Epidermal melanocyte (primary cell): ENCODE data around the gene OMA1.
"Not testable (repeated sequence)": the region's sequence is repeated elsewhere in the genome, so short reads cannot be mapped to it uniquely, and the experiment has no call there.

Experiments
- DNase-seq: peaks from one replicate; pipeline ENCODE4 v3.0.0; 2011; ENCODE audit warnings: low spot score; ENCODE audit not compliant: insufficient read length

The OMA1 gene

DNA sequence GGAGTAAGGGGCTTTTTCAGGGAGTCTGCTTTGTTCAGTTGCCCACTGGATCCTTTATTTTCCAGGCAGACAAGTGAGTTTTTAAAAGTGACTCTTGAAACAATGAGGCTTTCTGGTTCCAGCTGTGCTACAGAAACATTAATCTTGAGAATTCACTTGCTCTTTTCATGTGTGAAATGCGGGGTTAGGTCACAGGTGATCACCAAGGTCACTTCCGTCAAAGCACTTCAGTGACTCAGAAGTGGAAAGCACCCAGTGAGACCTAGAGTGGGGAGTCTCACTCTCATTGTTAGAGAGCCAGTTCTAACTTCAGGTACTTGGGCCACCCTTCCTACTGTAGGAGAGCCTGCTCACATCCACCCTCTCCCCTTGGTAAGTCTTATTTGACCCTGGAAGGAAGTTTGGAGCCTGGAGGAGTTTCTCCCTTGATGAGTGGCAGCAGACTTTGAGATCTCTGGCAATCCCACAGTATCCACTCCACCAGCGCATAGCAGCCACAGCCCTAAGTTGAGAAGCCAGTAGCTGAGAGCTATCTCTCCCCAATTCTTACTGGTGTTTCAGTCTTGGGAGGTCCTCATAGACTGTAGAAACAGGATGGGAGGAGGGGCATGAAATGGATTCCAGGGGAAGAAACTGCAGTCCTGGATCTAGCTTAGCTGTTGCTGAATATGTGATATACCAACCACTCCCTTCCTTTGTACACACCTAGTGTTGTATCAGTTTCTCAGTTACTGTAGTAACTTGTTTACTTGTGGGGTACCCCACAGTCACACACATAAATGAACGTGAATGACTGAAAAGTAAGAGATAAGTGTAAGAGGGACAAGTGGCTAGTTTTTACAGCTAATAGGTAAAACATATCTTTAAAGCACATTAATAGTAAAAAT, 27.4 kb upstream of the OMA1 start:
- DNase-seq = no peak

DNA sequence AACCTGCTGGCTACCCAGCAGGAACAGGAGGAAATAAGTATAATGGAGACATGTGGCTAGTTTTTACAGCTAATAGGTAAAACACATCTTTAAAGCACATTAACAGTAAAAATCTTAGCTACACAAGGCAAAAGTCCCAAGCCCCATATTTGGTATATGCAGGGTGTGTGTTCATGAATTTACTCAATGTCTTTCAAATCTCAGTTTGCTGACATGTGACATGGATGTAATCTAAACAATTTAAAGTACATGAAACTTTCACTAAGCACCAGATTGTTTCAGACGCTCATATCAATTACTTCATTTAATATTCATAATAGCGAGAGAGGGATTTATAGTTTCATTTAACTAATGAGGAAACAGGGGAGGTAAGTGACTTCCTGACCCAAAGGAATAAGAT, 26.6 kb upstream of the OMA1 start:
- no peak for DNase-seq

DNA sequence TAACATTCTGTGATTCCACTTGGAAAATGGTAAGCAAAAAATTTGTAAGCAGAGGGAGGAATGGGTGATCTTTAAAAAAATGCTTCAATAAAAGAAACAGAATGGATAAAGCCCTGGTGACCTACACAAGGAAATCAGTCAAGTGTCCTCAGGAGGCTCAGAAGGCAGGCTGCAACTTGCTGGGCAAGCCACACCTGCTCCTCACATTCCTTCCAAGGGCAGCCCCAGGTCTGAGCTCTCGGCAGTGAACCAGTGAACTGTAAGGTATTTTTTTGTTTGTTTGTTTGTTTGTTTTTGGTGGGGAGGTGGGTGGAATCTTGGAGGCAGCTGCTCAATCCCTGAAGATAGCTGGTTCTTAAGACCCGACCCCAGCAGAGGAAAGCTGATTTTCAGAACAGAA, 26.2 kb upstream of the OMA1 start:
- DNase-seq = no peak

DNA sequence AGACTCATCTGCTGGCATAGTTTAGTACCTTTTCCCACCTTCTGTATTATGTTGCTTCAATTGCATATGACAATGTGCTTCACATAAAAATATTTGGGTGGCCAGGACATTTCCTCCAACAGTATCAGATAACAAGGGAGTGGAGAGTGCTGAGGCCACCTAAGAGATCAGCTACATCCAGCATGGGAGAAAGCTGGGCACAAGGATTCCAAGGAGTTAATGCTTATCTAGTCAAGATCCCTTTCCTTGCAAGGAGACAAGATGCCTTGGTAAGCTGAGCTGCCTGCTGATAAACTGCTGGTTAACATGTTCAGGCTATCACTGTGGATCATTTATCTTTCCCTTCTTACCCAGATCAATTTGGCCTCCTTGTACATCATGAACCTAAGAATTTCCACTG, 25.1 kb upstream of the OMA1 start:
- DNase-seq = no peak

DNA sequence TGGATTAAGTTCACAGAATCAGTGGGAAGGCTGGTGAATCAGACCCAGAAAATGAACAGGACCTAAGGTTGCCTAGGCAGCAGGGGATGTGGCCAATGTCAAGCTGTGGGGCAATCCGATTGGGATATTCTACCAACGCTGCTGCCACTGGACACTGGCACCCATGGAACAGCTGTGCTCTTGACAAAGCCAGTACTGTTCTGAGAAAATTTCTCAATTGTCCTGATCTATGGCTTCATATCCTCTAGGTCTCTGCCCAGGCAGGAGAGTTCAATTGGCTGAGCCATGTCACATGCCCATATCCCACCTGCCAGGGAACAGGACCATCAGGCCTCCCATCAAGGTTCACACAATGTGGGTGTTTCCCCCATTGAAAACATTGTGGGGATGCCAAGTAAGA, 24.3 kb upstream of the OMA1 start:
- DNase-seq = no peak

DNA sequence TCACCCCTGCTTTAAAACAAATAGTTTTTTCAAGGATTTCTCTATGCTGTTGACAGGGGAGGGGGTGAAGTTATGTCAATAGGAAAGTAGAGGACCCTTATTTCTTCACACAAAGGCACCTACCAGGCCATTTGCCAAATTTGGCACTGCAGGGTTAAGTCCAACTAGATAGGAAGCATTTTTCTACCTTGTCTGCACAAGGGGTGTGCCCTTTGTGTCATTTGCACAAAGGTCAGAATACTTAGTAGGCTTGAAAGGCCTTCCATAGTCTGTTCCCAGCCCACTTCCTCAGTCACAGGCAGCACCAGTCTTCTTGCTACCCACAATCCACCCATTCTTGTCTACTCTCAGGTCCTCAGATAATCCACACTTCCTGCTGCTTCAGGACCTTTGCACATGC, 23.6 kb upstream of the OMA1 start:
- DNase-seq = no peak

DNA sequence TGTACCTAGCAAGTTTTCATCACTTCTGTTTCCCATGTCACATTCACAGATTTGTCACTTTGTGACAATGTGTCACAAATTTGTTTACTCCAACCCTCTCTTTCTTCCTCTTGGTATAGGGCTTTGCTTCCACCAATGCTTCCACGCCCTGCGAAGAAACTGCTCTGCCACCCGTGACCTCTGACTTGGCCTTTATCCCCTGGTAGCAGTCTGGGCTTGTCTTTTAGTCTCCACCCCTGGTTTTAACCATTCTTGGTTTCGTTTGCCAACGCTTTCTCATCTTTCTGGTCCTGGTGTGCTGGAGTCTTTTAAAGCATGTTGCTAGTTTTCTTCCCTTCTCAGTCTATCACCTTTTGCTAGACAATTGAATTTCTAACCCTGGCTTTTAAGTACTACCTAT, 22.4 kb upstream of the OMA1 start:
- no peak for DNase-seq

DNA sequence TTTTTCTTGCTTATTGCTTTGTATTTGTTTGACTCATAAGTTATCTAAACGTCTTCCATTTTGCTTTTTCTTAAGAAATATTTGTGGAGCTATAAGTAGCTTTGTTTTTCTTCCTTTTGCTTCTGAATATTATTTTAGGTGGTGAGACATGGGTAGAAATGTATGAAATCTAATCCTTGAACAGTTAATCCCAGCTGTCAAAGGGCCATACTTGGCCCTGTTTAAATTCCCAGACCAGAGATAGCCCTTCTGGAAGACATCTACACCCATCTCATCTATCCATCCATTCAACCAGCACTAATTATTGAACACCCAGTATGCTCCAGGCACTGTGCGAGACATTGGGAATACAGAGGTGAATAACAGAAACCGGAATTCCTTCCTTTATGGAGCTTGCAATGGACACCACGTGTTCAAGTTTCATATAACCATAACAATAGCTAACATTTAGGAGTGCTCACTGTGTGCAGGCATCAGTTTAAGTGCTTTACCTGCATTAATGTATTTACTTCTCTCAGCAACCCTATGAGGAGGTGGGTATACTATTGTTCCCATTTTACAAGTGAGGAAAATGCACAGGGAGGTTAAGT, 21.8 kb upstream of the OMA1 start:
- DNase-seq = no peak

DNA sequence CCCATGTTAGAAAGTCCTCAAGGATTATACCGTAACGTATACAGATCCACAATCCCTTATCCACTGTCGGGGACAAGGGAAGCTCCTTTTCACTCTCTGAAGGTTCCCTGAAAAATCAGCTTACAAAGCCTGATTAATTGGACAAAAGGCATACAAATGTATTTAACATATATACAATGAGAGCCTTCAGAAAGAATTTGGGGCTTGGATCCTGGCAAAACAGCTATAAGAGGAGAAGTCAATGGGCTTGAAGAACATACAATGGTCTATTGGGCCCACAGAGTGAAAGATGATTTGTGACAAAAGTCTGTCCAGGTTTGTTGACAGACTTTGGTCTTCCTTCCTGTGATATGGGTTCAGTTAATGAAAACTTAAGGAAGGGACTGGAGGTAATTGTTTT, 19.8 kb upstream of the OMA1 start:
- no peak for DNase-seq

DNA sequence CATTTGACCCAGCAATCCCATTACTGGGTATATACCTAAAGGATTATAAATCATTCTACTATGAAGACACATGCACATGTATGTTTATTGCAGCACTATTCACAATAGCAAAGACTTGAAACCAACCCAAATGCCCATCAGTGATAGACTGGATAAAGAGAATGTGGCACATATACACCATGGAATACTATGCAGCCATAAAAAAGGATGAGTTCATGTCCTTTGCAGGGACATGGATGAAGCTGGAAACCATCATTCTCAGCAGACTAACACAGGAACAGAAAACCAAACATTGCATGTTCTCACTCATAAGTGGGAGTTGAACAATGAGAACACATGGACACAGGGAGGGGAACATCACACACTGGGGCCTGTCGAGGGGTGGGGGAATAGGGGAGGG, 17.2 kb upstream of the OMA1 start:
- not testable (repeated sequence) for DNase-seq

DNA sequence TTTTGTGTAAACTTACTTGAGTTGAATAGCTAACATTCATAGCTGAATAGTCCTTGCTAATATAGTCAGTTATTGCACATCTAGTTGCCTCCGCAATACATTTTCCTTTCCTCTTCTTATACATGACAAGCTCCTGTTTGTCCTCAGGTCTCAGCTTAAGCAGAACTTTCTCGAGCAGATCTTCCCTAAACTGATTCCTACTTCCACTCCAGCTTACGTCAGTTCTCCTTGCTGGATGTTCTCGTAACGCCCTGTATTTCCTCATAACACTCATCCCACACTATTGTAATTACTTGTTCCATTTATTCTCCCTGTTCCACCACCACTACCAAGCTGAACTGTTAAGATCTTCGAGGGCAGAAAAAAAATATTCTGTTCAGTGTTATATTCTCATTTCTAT, 15.1 kb upstream of the OMA1 start:
- DNase-seq = no peak

DNA sequence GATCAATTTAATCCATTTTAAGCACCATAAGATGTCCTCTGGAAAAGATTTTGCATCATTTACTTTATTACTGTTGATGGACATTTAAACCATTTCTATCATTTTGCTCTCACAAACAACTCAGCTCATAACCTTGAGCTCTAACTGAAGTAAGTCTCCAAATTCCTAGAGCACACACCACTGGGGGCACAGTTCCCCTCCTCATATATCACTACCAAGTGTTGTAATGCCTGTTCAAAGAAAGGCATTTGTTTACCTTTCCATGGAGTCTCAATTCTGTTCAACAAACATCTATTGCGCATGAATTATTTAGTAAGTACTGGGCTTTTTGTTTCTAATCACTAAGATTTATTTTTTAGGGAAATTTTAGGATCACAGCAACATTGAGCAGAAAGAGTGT, 8.9 kb upstream of the OMA1 start:
- DNase-seq = no peak

DNA sequence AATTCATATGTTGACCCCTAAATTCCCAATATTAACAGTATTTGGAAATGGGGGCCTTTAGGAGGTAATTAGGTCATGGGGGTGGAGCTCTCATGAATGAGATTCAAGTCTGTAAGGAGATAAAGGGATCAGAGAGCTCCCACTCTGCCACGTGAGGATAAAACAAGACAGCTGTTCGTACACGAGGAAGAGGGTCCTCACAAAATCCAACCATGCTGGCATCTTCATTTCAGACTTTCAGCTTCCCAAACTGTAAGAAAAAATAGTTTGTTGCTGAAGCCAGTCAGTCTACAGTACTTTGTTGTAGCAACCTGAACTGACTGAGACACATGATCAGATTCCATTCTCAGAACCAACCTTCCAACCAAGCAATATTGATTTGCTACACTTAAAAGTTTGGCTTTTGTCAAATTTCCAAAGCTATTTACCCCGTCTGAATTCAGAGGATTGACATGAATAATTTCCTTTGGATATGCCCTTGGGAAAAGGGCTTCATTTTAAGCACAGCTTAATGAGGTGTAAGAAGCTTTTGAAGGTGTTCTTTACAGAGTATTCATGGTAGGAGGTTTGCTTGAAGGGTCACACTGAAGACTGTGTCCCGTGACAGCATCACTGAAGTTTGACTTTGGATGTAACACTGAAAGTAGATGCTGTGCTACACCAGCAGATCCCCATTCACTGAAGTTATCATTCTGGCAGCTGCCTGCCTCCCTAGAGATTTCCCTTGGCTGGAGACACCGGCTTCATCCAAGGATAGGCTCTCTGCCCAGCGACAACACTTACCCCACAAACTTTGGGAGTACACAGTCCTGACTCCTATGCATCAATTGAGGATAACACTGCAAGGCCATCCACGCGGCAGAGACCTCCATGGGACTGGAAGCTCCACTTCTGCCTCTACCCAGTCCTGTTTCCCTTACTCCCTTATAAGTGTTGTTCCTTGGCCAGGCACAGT, 4.9 kb upstream of the OMA1 start:
- DNase-seq = no peak

DNA sequence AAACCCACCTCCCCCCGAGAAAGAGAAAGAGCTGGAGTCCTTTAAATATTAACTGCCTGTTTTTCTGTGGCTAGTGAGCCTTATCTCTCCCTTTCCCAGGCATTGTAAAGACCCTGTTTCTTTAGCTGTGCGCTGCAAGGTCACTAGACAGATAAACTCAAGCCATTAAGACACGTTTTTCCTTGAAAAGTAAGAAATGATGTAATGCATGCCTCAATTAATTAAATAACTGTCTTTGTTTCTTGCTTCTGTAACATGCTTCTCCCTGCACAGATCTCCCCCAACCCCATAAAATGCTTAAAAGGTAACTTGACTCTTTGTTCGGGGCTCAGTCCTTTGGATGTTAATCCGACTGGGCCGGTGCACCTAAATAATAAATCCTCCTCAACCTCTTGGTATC, 2.8 kb upstream of the OMA1 start:
- DNase-seq = not testable (repeated sequence)

DNA sequence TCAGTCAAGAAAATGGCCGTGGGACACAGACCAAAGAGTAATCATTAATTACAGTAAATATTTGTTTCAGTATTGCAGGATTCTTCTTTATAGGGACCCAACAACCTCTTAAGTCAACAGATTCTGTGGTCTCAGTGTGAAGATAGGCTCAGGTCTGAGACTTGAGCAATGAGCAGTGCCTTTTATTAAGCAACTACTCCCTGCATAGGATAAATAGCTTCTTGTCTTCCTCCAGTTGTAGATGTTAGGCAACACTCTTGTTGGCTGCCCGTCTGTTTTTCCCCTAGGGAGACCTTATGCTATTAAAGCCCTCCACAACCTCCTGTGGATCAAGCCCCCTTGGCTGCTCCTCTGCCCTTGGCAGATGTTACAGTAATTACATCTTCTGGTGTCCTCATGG, 1.8 kb upstream of the OMA1 start:
- no peak for DNase-seq

DNA sequence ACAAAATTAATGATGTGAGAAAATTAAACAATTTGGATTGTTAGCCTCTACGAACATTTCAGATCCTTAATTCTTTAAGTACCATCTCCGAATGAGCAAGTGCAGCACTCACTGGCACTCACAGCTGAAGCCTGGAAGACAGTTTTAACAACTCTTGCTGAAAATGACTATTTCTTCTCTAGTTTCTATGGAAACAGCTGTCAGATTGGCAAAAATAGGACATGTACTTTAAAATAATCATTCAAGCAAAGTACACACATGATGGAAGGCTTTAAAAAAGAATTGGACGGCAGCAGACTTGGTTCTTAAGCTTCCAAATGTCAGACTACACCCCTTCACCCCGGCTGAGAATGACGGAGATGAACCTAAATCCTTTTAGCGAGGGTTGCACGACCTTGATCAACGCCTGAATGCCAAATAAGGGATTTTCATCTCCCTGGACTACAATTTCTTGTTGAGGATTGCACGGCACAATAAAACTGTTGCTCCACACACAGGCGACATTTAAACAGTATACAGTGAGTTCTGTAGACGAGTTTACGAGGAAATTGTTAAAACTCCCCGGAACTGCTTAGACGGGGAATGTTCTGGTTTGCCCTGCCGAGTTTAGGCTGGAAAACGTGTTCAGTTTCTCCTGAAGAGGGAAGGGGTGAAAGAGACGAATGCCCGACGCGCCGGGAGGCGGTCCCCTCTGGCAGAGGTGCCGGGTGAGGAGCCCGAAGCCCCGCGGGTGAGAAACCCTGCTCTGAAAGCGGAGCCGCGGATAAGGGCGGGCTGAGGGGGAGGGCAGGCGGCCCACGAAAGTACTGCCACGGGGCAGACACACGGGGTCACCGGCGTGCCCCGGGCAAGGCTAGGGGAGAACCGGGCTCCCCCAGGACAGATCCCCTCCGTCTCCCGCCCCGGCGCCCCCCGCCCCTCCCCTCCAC, 671 bp downstream of the OMA1 start:
- DNase-seq = peak; percentile 25

DNA sequence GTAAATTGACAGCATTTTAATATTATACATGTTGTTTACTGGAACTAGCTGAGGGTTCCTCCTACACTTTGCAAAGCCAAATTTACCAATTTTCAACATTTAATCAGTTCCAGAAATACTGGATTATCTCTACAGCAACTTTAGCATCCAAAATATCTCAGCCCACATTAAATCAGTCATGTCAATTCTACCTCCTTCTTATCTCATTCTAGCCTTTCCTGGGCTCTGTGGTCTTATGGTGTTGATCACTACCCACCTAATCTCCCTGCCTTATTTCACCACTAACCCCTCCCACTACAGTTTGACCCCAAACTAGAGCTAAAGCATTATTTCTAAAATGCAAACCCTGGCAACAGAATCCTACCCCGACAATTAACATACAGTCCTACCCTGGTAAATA, 3.3 kb downstream of the OMA1 start:
- no peak for DNase-seq

DNA sequence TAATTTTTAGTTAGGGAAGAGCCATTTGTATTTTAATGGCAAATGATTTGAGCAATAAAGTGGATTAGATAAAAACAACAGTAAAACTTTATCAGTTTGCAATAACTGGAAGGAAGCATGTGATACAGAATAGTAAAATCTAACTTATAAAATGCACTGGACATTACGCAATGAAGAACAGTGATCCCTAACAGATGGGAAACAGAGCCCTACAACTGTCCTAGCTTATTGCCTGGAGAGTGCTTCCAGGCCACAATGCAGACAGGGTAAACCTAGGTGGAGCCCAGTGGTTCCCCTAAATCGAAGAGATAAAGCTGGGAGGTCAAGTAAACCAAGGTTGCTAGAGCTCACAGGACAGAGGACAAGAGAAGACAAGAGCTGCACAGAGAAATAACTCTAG, 7.0 kb downstream of the OMA1 start:
- no peak for DNase-seq

DNA sequence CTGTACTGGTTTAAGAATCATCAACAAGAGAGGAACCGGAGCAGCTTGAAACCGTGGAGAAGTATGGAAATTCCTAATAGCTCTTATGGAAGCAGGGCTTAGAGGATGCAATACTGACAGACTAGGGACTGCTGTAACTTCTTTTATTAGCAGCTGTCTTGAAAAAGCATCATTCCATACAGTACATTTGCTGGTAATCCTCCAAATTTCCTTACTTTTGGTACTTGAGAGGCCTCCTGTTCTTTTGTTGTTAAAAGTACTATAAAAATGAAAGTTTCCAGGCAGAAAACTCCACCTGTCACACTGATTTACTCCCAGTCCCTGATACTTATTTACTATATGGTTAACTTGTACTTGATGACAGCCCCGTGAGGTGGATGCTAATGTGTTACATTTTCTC, 7.7 kb downstream of the OMA1 start:
- DNase-seq = no peak

DNA sequence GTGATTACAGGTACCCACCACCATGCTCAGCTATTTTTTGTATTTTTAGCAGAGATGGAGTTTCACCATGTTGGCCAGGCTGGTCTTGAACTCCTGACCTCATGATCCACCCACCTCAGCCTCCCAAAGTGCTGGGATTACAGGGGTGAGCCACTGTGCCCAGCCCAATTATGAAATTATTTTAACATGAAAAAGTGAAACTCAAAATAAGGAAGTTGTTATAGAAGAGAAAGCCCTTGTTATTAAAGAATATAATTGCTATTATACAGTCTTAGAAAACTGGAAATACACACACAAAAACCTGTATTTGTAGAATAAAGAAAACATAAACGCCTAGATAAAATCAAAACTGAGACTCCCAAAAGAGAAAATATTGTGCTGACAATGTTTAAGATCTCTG, 14.7 kb downstream of the OMA1 start:
- DNase-seq = not testable (repeated sequence)

DNA sequence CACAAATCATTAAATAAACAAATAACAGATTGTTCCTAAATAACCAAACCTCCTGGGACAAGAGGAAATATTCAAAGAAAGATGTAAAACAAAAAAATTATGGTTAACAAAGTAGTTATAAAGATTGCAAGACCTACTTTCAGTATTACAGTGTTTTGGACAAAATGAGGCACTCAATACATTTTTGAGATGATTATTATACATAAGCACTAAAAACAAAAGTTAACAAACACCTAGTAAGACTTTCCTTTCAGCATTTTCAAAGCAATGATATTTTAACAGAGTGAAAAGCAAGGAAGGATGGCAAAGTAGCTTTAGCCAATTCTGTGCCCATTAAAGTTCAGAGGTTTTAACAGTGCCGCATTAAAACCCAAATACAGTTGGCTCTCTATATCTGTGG, 17.2 kb downstream of the OMA1 start:
- no peak for DNase-seq
